Liver (tissue), 9 donors: Measurements from ENCODE around the gene CYP17A1. TPM values are rescaled to one million over a fixed set of nuclear protein-coding genes. Genes with fewer than 3 reads are reported as not detected.

Source experiments
- DNase-seq: peaks from one replicate; pipeline ENCODE4 v3.0.0-alpha.2; 2017; ENCODE audit warnings: low spot score
- H3K27ac ChIP-seq, 2 donors: one replicate each; pipeline ENCODE4 v1.7.0; 2013; ENCODE audit warnings: inconsistent platforms in 2 of 2, low read length in 2 of 2, control low read depth in 1 of 2, low read depth in 1 of 2, mild to moderate bottlenecking in 1 of 2
- H3K27me3 ChIP-seq, 4 donors: one replicate each; pipeline versions ENCODE4 v1.6.1 to v1.7.0; 2013; ENCODE audit warnings: low read length in 3 of 4, inconsistent platforms in 1 of 4, mild to moderate bottlenecking in 1 of 4, moderate library complexity in 1 of 4; ENCODE audit not compliant: control insufficient read depth in 4 of 4, insufficient read depth in 4 of 4
- H3K36me3 ChIP-seq, 4 donors: one replicate each; pipeline versions ENCODE4 v1.6.1 to v1.7.0; 2013; ENCODE audit warnings: low read length in 3 of 4, mild to moderate bottlenecking in 3 of 4, low read depth in 1 of 4, moderate library complexity in 1 of 4; ENCODE audit not compliant: control insufficient read depth in 4 of 4, insufficient read depth in 3 of 4
- H3K4me1 ChIP-seq, 4 donors: one replicate each; pipeline versions ENCODE4 v1.6.1 to v1.7.0; 2013; ENCODE audit warnings: low read length in 3 of 4, mild to moderate bottlenecking in 3 of 4, moderate library complexity in 1 of 4; ENCODE audit not compliant: control insufficient read depth in 4 of 4, insufficient read depth in 4 of 4
- H3K4me3 ChIP-seq, 3 donors: one replicate each; pipeline versions ENCODE4 v1.6.1 to v1.7.0; 2013; ENCODE audit warnings: low read length in 3 of 3, control low read depth in 1 of 3, low read depth in 1 of 3, mild to moderate bottlenecking in 1 of 3
- H3K9ac ChIP-seq, 2 donors: one replicate each; pipeline ENCODE4 v1.7.0; 2013; ENCODE audit warnings: low read length in 2 of 2, mild to moderate bottlenecking in 2 of 2, moderate library complexity in 2 of 2, control low read depth in 1 of 2, low read depth in 1 of 2
- H3K9me3 ChIP-seq, 4 donors: one replicate each; pipeline versions ENCODE4 v1.6.1 to v1.7.0; 2013; ENCODE audit warnings: low read length in 3 of 4; ENCODE audit not compliant: control insufficient read depth in 4 of 4
- ATF3 ChIP-seq: IDR thresholded peaks from 2 replicates; pipeline ENCODE4 v1.6.1; 2016; ENCODE audit warnings: antibody characterized with exemption
- CTCF ChIP-seq: fragments of 150-350 bp; IDR thresholded peaks from 2 replicates; pipeline ENCODE4 v1.5.1; 2017; ENCODE audit warnings: improper control_type of control experiment, low read depth, low read length; ENCODE audit not compliant: missing input control
- EGR1 ChIP-seq, 2 donors: IDR thresholded peaks; 2 replicates each; pipeline ENCODE4 v1.6.1; 2016 to 2018; ENCODE audit warnings: antibody characterized with exemption in 2 of 2, low read depth in 2 of 2
- FOXA1 ChIP-seq: IDR thresholded peaks from 2 replicates; pipeline ENCODE4 v1.6.1; 2016; ENCODE audit warnings: antibody characterized with exemption
- FOXA2 ChIP-seq: IDR thresholded peaks from 2 replicates; pipeline ENCODE4 v1.6.1; 2016; ENCODE audit warnings: antibody characterized with exemption
- GABPA ChIP-seq, 2 donors: IDR thresholded peaks in 1 of 2; conservative IDR thresholded peaks in 1 of 2; 2 replicates each; pipeline ENCODE4 v1.6.1; 2016; ENCODE audit warnings: antibody characterized with exemption in 2 of 2, mild to moderate bottlenecking in 1 of 2, moderate library complexity in 1 of 2
- HNF4G ChIP-seq: IDR thresholded peaks from 2 replicates; pipeline ENCODE4 v1.6.1; 2016; ENCODE audit warnings: antibody characterized with exemption
- JUND ChIP-seq, 2 donors: IDR thresholded peaks; 2 replicates each; pipeline ENCODE4 v1.6.1; 2016; ENCODE audit warnings: antibody characterized with exemption in 2 of 2
- RAD21 ChIP-seq, 2 donors: IDR thresholded peaks; 2 replicates each; pipeline ENCODE4 v1.6.1; 2016; ENCODE audit warnings: antibody characterized with exemption in 2 of 2, mild to moderate bottlenecking in 2 of 2
- REST ChIP-seq: IDR thresholded peaks from 2 replicates; pipeline ENCODE4 v1.6.1; 2016; ENCODE audit warnings: antibody characterized with exemption, mild to moderate bottlenecking
- RXRA ChIP-seq, 2 donors: IDR thresholded peaks; 2 replicates each; pipeline ENCODE4 v1.6.1; 2017 to 2018; ENCODE audit warnings: antibody characterized with exemption in 2 of 2, mild to moderate bottlenecking in 1 of 2
- TAF1 ChIP-seq: conservative IDR thresholded peaks from 2 replicates; pipeline ENCODE4 v1.6.1; 2016; ENCODE audit warnings: antibody characterized with exemption, mild to moderate bottlenecking
- YY1 ChIP-seq: IDR thresholded peaks from 2 replicates; pipeline ENCODE4 v1.6.1; 2016; ENCODE audit warnings: antibody characterized with exemption, mild to moderate bottlenecking
- ZBTB33 ChIP-seq: IDR thresholded peaks from 2 replicates; pipeline ENCODE4 v1.6.1; 2016; ENCODE audit warnings: antibody characterized with exemption
- WGBS: extraction: QIAGEN DNeasy Blood & Tissue Kit; methylation state at CpG from one replicate; pipeline ENCODE4 v1.1.7; 2013; 5-methylcytosine and 5-hydroxymethylcytosine counted together
- polyA plus RNA-seq, 2 donors: library from polyadenylated mRNA; stranded (reverse) in 1 of 2; unstranded in 1 of 2; fragments of 200-250 nt in 1 of 2; fragments of >200 nt in 1 of 2; fragmentation: Nextera tagmentation in 1 of 2; extraction: Ambion mirVana in 1 of 2; gene quantifications; one replicate each; pipeline versions ENCODE4 v1.2.1 to v1.2.3, GENCODE V29; 2013 to 2015
- total RNA-seq, 2 donors: library from RNA; depleted of rRNA; stranded (reverse); fragments of >200 nt; gene quantifications; one replicate each; pipeline ENCODE4 v1.2.3, GENCODE V29; 2014
- donor health status: healthy.
- donor health status: healthy.
- donor health status: healthy.
- donor health status: healthy.
- donor health status: healthy.

Gene CYP17A1
- total and polyA plus RNA-seq, 4 donors = 0.16 to 13.1 (median 1.0) TPM; not detected in 1

- Histone ChIP-seq H3K27me3 (no peaks in the 10 kb centered on the region), H3K4me1 (peaks cover 19 to 42% (median 23%) of the 10 kb centered on the region in 4 donors), H3K4me3 (no peak overlapping the region), H3K9ac (no peak overlapping the region), H3K36me3 (peaks cover 0 to 16% (median 10%) of the 10 kb centered on the region in 4 donors), H3K9me3 (no peaks in the 10 kb centered on the region), H3K27ac (peak overlapping the region; percentile 67 to 72)
- WGBS = 44% methylated on average over 3 of the region's 3 CpGs
- TF ChIP-seq REST (no peak), FOXA2 (no peak), ATF3 (no peak), HNF4G (no peak), TAF1 (no peak), FOXA1 (no peak), EGR1 (IDR thresholded peaks at IDR 0.05; ENCODE audit: low read depth in 2 of 2) (no peak), GABPA (IDR thresholded peaks at IDR 0.05 in 1 of 2, conservative IDR thresholded peaks at IDR 0.05 in 1 of 2) (no peak), CTCF (no peak), JUND (IDR thresholded peaks at IDR 0.05) (no peak), YY1 (no peak), RAD21 (IDR thresholded peaks at IDR 0.05) (no peak), RXRA (IDR thresholded peaks at IDR 0.05) (no peak), ZBTB33 (no peak)
- DNase-seq = no peak
Measured at GRCh38 chr10:102801978-102802377, 35.2 kb downstream of the CYP17A1 start.

- peaks cover 23 to 47% (median 27%) of the 10 kb centered on the region in 4 donors for H3K4me1 ChIP-seq
- no peak overlapping the region for H3K9ac ChIP-seq
Measured at GRCh38 chr10:102801496-102801895, 35.7 kb downstream of the CYP17A1 start.

More at GRCh38 chr10:102801496-102801895, 35.7 kb downstream of the CYP17A1 start:
- no peak for DNase-seq
- Histone ChIP-seq H3K27me3 (no peaks in the 10 kb centered on the region), H3K36me3 (peaks cover 0 to 16% (median 10%) of the 10 kb centered on the region in 4 donors), H3K9me3 (no peaks in the 10 kb centered on the region), H3K4me3 (no peak overlapping the region), H3K27ac (peak overlapping the region; percentile 65 to 69)
- 51% methylated on average over 2 of the region's 2 CpGs for WGBS
- no peak for TF ChIP-seq HNF4G
- TF ChIP-seq RAD21 (IDR thresholded peaks at IDR 0.05) = peak in 1 of 2 donors; percentile 4
- peak in 1 of 2 donors; percentile 17 for TF ChIP-seq RXRA (IDR thresholded peaks at IDR 0.05)
